NCI-H748 treated with DMSO at 0.1 percent for 48 hours (cell line): Measurements from ENCODE around the gene TADA2A.
"Not testable (repeated sequence)": the region's sequence is repeated elsewhere in the genome, so short reads cannot be mapped to it uniquely, and the experiment has no call there.

Experiments used
- DNase-seq: peaks from one replicate; lab custom pipeline; 2025; lab: John Stamatoyannopoulos, UW

Gene TADA2A

GRCh38 chr17:37492167-37492566, 85.5 kb downstream of the TADA2A start:
- DNase-seq: no peak

- DNase-seq: no peak
Measured at GRCh38 chr17:37493249-37494027, 86.8 kb downstream of the TADA2A start.

DNA sequence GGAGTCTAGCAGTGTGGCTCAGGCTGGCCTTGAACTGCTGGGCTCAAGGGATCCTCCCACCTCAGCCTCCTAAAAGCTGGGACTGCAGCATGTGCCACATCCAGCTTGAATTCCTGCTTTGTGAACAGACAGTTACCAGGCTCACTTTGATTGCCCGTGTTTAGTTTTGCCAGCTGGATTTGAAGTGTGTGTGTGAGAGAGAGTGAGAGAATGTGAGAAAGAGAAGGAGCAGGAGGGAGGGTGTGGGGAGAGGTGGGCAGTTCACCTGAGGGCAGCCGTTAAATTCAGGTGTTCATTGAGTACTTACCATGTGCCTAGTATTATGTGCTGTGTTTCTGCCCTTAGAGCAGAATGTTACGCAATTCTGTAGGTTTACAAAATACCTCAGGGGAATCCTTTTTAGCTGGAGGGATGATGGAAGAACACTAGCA, 87.7 kb downstream of the TADA2A start:
- DNase-seq: no peak

- DNase-seq: no peak
Measured at GRCh38 chr17:37494971-37495370, 88.3 kb downstream of the TADA2A start.

DNA sequence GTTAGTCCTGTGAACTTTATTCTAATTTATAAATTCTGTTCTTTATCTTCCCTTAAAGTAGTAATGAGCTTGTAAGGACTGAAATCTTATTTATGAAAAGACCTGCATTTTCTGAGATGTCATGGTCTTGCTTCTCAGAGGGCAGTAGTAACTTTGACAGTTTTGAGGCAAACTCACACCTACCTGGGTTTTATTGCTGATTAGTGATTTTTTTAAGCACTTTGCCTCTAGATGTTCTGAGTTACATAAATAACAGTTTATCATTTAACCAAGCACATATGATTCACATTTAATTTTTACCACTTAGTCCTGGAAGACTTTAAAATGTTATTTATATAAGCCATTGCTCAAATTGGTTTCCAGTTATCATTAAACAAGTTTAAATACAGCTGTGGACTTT, 93.7 kb downstream of the TADA2A start:
- DNase-seq: no peak

GRCh38 chr17:37502009-37502936, 95.6 kb downstream of the TADA2A start:
- no peak for DNase-seq

DNA sequence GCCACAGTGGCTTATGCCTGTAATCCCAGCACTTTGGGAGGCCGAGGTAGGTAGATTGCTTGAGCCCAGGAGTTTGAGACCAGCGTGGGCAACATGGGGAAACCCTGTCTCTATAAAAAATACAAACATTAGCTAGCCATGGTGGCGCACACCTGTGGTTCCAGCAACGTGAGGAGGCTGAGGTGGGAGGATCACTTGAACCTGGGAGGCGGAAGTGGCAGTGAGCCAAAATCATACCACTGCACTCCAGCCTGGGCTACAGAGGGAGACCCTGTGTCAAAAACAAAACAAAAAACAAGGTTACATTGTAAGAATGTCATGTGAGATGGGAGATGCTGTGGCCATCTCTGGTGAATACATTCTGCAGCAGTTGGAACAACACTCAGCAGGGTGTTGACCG, 96.5 kb downstream of the TADA2A start:
- no peak for DNase-seq

DNA sequence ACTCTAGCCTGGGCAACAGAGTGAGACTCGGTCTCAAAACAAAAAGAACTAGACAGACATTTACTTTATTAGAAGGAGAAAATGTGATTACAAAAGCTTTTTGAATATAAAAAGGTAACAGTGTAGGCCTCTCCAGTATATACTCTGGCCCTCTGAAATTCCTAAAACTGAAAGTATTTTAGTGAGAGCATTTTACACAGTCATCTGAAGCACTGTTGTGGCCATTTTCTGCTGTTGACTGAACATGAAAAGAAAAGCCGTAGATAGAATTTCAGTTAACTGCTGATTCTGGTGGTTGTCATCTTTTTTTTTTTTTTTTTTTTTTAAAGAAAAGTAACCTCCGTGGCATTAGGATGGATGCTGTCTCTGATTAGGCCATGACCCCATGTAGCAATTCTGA, 98.6 kb downstream of the TADA2A start:
- DNase-seq: no peak

DNA sequence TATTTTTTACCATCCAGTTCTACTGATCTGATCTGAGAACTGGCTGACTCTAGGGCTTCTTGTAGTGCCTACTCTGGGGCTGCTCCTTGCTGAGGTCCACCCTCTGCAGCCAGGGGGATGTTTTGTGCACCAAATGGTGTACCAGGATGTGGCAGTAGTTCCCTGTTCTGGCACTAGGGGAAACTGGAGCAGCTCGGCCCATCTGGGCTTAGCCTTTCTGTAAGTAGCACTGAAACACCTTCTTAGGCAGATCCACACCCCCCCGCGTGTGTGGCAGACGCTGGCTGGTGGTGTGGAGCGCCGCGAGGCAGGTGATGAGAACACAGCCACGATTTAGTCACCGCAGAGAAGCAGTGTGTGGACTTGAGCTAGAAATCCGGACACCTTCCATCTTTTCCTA, 100.0 kb downstream of the TADA2A start:
- DNase-seq: no peak

DNA sequence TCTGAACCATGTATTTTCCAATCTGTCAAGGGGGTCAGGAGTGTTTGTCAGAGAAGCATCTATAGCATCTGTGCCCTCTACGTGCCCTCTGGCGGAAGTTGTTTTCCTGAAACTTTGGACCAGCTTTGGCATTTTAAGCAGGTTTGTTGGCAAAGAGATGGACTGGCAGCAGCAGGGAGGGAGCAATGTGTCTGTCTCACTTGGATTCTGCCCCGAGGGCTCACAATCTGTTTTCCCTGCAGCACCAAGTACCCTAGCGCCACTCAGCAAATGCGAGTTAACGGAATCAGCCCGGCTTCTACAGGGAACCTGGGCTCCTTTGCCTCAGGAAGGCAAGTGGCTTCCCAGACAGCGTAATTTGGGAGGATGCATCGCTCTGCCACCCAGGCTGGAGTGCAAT, 100.4 kb downstream of the TADA2A start:
- DNase-seq: no peak

DNA sequence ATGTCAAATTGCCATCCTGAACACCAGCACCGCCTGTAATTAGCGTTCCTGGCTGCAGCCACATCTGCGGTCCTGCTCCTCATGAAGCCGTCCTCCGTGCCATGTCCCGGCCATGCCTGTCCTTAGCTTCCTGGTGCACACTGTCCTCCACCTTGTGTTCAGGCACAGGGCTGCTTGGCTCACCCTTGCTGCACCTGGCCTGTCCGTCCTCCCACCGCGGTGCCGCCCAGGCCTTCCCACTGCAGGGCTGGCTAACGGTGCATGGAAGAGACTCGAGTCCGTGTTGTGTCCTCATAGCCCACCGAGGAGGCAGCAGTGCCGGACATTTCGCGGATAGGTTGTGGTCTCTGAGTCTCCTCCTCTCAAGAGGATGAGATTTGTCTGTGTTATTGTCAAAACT, 103.4 kb downstream of the TADA2A start:
- no peak for DNase-seq

- not testable (repeated sequence) for DNase-seq
Measured at GRCh38 chr17:37511642-37512041, 105.0 kb downstream of the TADA2A start.

GRCh38 chr17:37512442-37513068, 105.9 kb downstream of the TADA2A start:
- no peak for DNase-seq

GRCh38 chr17:37513711-37514110, 107.0 kb downstream of the TADA2A start:
- no peak for DNase-seq

- no peak for DNase-seq
Measured at GRCh38 chr17:37516127-37516571, 109.5 kb downstream of the TADA2A start.

- DNase-seq: no peak
Measured at GRCh38 chr17:37517881-37518280, 111.2 kb downstream of the TADA2A start.

DNA sequence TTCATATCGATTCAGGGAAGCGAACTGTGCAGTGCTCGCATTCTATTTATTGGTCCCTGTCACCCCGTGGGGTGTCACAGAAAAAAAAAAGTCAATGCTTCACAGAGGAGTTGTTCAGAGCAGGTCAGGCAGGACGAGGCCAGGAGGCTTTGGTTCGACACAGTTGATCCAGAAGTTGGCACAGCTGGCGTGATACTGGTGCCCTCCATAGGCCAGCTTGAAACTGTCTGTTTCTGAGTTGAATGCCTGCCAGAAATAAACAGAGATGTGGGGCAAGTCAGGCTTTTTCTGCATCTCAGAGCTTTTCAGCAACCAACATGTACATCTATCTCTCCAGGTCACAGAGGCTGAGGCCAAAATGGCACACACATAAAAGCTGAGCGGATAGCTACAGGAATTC, 112.1 kb downstream of the TADA2A start:
- DNase-seq: no peak

- DNase-seq: no peak
Measured at GRCh38 chr17:37519251-37519985, 112.7 kb downstream of the TADA2A start.

DNA sequence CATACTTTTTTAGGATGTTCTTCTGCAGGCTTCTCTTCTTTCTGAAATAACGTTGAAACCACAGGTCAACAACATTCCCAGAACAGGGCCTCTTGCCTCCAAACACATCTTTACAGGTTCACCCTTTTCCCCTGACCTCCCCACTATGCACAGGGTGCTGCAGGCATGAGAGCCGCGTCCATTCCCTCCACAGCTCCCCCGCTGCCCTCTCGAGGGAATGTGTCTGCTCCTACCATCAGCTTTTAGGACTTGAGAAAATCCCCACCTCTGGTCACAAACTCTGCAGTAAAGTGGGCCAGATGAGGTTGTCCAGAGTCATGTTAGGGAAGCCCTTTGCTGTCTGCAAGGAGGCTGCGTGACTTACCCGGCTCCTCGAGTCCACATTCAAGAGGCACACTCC, 113.5 kb downstream of the TADA2A start:
- DNase-seq: no peak

- DNase-seq: no peak
Measured at GRCh38 chr17:37521821-37522220, 115.1 kb downstream of the TADA2A start.

- DNase-seq: no peak
Measured at GRCh38 chr17:37523715-37524219, 117.1 kb downstream of the TADA2A start.
